Gastroesophageal sphincter (tissue), 4 donors: ENCODE data around the gene DIPK1A. TPM values are rescaled to one million over a fixed set of nuclear protein-coding genes. Genes with fewer than 3 reads are reported as not detected.

Experiments used
- ATAC-seq: fragments of 150-250 bp; one replicate; pipeline ENCODE4 v1.9.1; 2016; ENCODE audit warnings: mild to moderate bottlenecking, moderate library complexity
- H3K27ac ChIP-seq, 4 donors: fragments of 200-600 bp; sonication (generic) in 3 of 4; 1 replicate in 3 of 4; 2 replicates in 1 of 4; pipeline ENCODE4 v1.5.1; 2016 to 2019
- H3K27me3 ChIP-seq: fragments of 200-600 bp; sonication (generic); one replicate; pipeline ENCODE4 v1.5.1; 2019
- H3K36me3 ChIP-seq, 2 donors: fragments of 200-600 bp; sonication (generic); one replicate each; pipeline ENCODE4 v1.5.1; 2019; ENCODE audit warnings: control low read depth in 1 of 2
- H3K4me1 ChIP-seq, 3 donors: fragments of 200-600 bp; sonication (generic); 1 replicate in 2 of 3; 2 replicates in 1 of 3; pipeline ENCODE4 v1.5.1; 2016 to 2019; ENCODE audit warnings: control low read depth in 2 of 3
- H3K4me3 ChIP-seq, 2 donors: fragments of 200-600 bp; sonication (generic); one replicate each; pipeline ENCODE4 v1.5.1; 2019; ENCODE audit warnings: mild to moderate bottlenecking in 1 of 2, moderate library complexity in 1 of 2
- H3K9me3 ChIP-seq, 3 donors: fragments of 200-600 bp; sonication (generic); one replicate each; pipeline ENCODE4 v1.5.1; 2017 to 2019; ENCODE audit warnings: control low read depth in 2 of 3
- EP300 ChIP-seq: sonication (generic); formaldehyde crosslinking; IDR thresholded peaks from one replicate; pipeline ENCODE4 v1.6.1; 2017; ENCODE audit warnings: antibody characterized with exemption, mild to moderate bottlenecking
- POLR2A ChIP-seq, 2 donors: fragments of 450-650 bp; IDR thresholded peaks; one replicate each; pipeline ENCODE4 v1.6.1; 2017; ENCODE audit warnings: antibody characterized with exemption in 2 of 2, mild to moderate bottlenecking in 2 of 2, moderate library complexity in 1 of 2
- POLR2AphosphoS5 ChIP-seq: sonication (generic); formaldehyde crosslinking; IDR thresholded peaks from one replicate; pipeline ENCODE4 v1.6.1; 2017; ENCODE audit warnings: antibody characterized with exemption
- WGBS, 2 donors: methylation state at CpG; one replicate each; pipeline ENCODE4 v1.1.5; 2018; ENCODE audit warnings: low coverage in 1 of 2; 5-methylcytosine and 5-hydroxymethylcytosine counted together
- total RNA-seq, 4 donors: library from RNA; depleted of rRNA; stranded (reverse); fragments of >200 nt; gene quantifications; one replicate each; pipeline ENCODE4 v1.1.0, GENCODE V29; 2016
- TF ChIP-seq, protein P1 (sequence below), 4 experiments: fragments of 200-600 bp in 2 of 4; fragments of 450-650 bp in 2 of 4; sonication (generic) in 1 of 4; IDR thresholded peaks; one replicate each; pipeline ENCODE4 v1.5.1; 2017 to 2019; ENCODE audit warnings: antibody characterized with exemption in 4 of 4, mild to moderate bottlenecking in 2 of 4, moderate library complexity in 2 of 4

Gene DIPK1A
- total RNA-seq: 10 to 100 TPM; 10.2 to 39.2 (median 32.9) TPM

GRCh38 chr1:92961131-92961895 is at the start of gene DIPK1A:
DIPK1A (minus strand) TSS chr1:92961462; CDS start chr1:92961429, 33 bp downstream.
- Histone ChIP-seq H3K4me3 (peak within 1 kb of the TSS; percentile 96 to 99), H3K27me3 (no peaks in the 10 kb centered on the region), H3K27ac (peak within 1 kb of the TSS; percentile 98 to 100 (median 98)), H3K4me1 (peaks cover 0 to 53% (median 6%) of the 10 kb centered on the region in 3 donors), H3K9me3 (no peaks in the 10 kb centered on the region), H3K36me3 (no peaks in the 10 kb centered on the region)
- TF ChIP-seq EP300: no peak
- peak; percentile 33 for TF ChIP-seq POLR2AphosphoS5
- peak; percentile 69 to 88 for TF ChIP-seq POLR2A (IDR thresholded peaks at IDR 0.05)
- TF ChIP-seq, protein P1, sequence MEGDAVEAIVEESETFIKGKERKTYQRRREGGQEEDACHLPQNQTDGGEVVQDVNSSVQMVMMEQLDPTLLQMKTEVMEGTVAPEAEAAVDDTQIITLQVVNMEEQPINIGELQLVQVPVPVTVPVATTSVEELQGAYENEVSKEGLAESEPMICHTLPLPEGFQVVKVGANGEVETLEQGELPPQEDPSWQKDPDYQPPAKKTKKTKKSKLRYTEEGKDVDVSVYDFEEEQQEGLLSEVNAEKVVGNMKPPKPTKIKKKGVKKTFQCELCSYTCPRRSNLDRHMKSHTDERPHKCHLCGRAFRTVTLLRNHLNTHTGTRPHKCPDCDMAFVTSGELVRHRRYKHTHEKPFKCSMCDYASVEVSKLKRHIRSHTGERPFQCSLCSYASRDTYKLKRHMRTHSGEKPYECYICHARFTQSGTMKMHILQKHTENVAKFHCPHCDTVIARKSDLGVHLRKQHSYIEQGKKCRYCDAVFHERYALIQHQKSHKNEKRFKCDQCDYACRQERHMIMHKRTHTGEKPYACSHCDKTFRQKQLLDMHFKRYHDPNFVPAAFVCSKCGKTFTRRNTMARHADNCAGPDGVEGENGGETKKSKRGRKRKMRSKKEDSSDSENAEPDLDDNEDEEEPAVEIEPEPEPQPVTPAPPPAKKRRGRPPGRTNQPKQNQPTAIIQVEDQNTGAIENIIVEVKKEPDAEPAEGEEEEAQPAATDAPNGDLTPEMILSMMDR (IDR thresholded peaks at IDR 0.05): peak in 3 of 4 experiments; percentile 17 to 41 (median 34)
- WGBS, 2 donors: no CpG with 5 or more reads among the region's 103 CpGs
- peak; percentile 86 for ATAC-seq

DNA sequence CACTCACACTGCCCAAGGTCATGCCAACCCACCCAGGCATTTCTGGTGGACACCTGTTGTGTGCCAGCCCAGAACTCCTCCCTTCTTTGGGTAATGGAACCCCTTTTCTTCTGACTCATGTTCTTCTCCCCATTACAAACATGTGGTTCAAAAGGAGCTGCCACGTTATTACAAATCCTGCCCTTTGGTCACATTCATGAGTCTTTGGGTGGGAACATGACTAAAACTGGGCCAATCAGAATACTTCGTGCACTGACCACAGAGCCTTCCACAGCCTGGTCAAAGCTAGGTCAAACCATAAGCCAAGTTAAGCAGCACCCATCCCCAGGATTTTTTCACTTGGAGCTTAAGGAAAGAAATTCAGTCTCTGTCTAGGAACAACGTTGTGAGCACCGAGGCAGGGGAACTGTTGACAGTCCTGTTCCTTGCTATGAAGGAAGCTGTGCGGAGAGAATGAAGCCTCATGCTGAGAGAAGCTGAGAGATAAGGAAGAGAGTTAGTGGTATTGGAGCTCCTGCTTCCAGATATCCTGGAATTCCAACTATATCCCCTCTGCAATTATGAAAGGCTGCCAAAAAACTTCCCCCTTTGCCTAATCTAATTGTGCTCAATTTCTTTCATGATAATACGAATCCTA is 46.8 kb upstream of the DIPK1A start:
- TF ChIP-seq POLR2A (IDR thresholded peaks at IDR 0.05): no peak
- no peak for TF ChIP-seq EP300
- TF ChIP-seq POLR2AphosphoS5: no peak
- TF ChIP-seq, protein P1 (IDR thresholded peaks at IDR 0.05): no peak
- 35 to 58% methylated on average over 4 of the region's 6 CpGs for WGBS, 2 donors
- H3K36me3 ChIP-seq: no peaks in the 10 kb centered on the region

GRCh38 chr1:93005252-93005598 is 44.0 kb upstream of the DIPK1A start:
- H3K36me3 ChIP-seq: no peaks in the 10 kb centered on the region
- no peak overlapping the region for H3K4me3 ChIP-seq
- 64 to 74% methylated on average over 1 of the region's 1 CpG for WGBS, 2 donors
- no peak for ATAC-seq
- H3K9me3 ChIP-seq: no peaks in the 10 kb centered on the region
- TF ChIP-seq, protein P1 (IDR thresholded peaks at IDR 0.05): no peak
- TF ChIP-seq POLR2A (IDR thresholded peaks at IDR 0.05) (no peak), EP300 (no peak), POLR2AphosphoS5 (no peak)
- H3K4me1 ChIP-seq: peaks cover 0 to 5% (median 0%) of the 10 kb centered on the region in 3 donors
- H3K27ac ChIP-seq: no peak overlapping the region
- H3K27me3 ChIP-seq: peaks cover 24% of the 10 kb centered on the region

More for the DNA sequence above, 46.8 kb upstream of the DIPK1A start:
- no peaks in the 10 kb centered on the region for H3K4me1 ChIP-seq
- peaks cover 24% of the 10 kb centered on the region for H3K27me3 ChIP-seq
- no peaks in the 10 kb centered on the region for H3K9me3 ChIP-seq
- no peak for ATAC-seq
- no peak overlapping the region for H3K4me3 ChIP-seq
- no peak overlapping the region for H3K27ac ChIP-seq

GRCh38 chr1:93004566-93005251 is 43.4 kb upstream of the DIPK1A start:
- Histone ChIP-seq H3K4me3 (no peak overlapping the region), H3K9me3 (no peaks in the 10 kb centered on the region), H3K4me1 (peaks cover 0 to 5% (median 0%) of the 10 kb centered on the region in 3 donors), H3K27ac (no peak overlapping the region), H3K36me3 (no peaks in the 10 kb centered on the region), H3K27me3 (peaks cover 24% of the 10 kb centered on the region)
- ATAC-seq: no peak
- WGBS, 2 donors: 68 to 70% methylated on average over 5 of the region's 5 CpGs
- TF ChIP-seq POLR2AphosphoS5 (no peak), EP300 (no peak), POLR2A (IDR thresholded peaks at IDR 0.05) (no peak)
- TF ChIP-seq, protein P1 (IDR thresholded peaks at IDR 0.05): no peak
